Spleen (tissue), 11 donors: ENCODE measurements around the gene ARFIP1. TPM values are rescaled to one million over a fixed set of nuclear protein-coding genes. Genes with fewer than 3 reads are reported as not detected.

Source experiments
- DNase-seq: peaks from one replicate; pipeline ENCODE4 v3.0.0-alpha.2; 2020
- H3K27ac ChIP-seq, 8 donors: fragments of 200-600 bp; sonication (generic) in 7 of 8; 1 replicate in 4 of 8; 2 replicates in 4 of 8; pipeline versions ENCODE4 v1.5.0 to v1.8.0; 2016 to 2021; ENCODE audit warnings: inconsistent platforms in 4 of 8, mild to moderate bottlenecking in 4 of 8, moderate library complexity in 1 of 8
- H3K27me3 ChIP-seq, 7 donors: fragments of 200-600 bp; sonication (generic) in 6 of 7; replicated peaks in 1 of 7; 1 replicate in 4 of 7; 2 replicates in 3 of 7; pipeline versions ENCODE4 v1.5.0 to v1.8.0; 2016 to 2021; ENCODE audit warnings: inconsistent platforms in 3 of 7, mild to moderate bottlenecking in 1 of 7
- H3K36me3 ChIP-seq, 6 donors: fragments of 200-600 bp; sonication (generic) in 5 of 6; 1 replicate in 4 of 6; 2 replicates in 2 of 6; pipeline versions ENCODE4 v1.5.0 to v1.8.0; 2016 to 2021; ENCODE audit warnings: inconsistent platforms in 2 of 6
- H3K4me1 ChIP-seq, 6 donors: fragments of 200-600 bp; sonication (generic) in 5 of 6; 1 replicate in 3 of 6; 2 replicates in 3 of 6; pipeline versions ENCODE4 v1.5.0 to v1.8.0; 2016 to 2021; ENCODE audit warnings: inconsistent platforms in 3 of 6
- H3K4me3 ChIP-seq, 8 donors: fragments of 200-600 bp; sonication (generic) in 7 of 8; 1 replicate in 4 of 8; 2 replicates in 4 of 8; pipeline versions ENCODE4 v1.5.0 to v1.8.0; 2016 to 2021; ENCODE audit warnings: inconsistent platforms in 4 of 8, mild to moderate bottlenecking in 4 of 8, moderate library complexity in 2 of 8
- H3K9me3 ChIP-seq, 8 donors: fragments of 200-600 bp; sonication (generic) in 7 of 8; 1 replicate in 4 of 8; 2 replicates in 4 of 8; pipeline versions ENCODE4 v1.5.0 to v1.8.0; 2016 to 2021; ENCODE audit warnings: inconsistent platforms in 4 of 8
- CTCF ChIP-seq, 11 experiments: fragments of 200-600 bp in 7 of 11; fragments of 450-650 bp in 4 of 11; sonication (generic) in 4 of 11; IDR thresholded peaks in 8 of 11; conservative IDR thresholded peaks in 3 of 11; 1 replicate in 7 of 11; 2 replicates in 4 of 11; pipeline versions ENCODE4 v1.4.0 to v1.8.0; 2016 to 2021; ENCODE audit warnings: antibody characterized with exemption in 11 of 11, inconsistent platforms in 4 of 11, mild to moderate bottlenecking in 1 of 11
- POLR2A ChIP-seq, 3 donors: fragments of 450-650 bp; IDR thresholded peaks; one replicate each; pipeline ENCODE4 v1.5.1; 2017; ENCODE audit warnings: antibody characterized with exemption in 3 of 3, mild to moderate bottlenecking in 1 of 3
- POLR2AphosphoS5 ChIP-seq, 3 donors: sonication (generic); formaldehyde crosslinking; IDR thresholded peaks; one replicate each; pipeline ENCODE4 v1.5.1; 2017; ENCODE audit warnings: antibody characterized with exemption in 3 of 3
- WGBS, 5 donors: extraction: QIAGEN DNeasy Blood & Tissue Kit in 3 of 5; methylation state at CpG; one replicate each; pipeline versions ENCODE4 v1.1.5 to v1.1.7; 2013 to 2018; 5-methylcytosine and 5-hydroxymethylcytosine counted together
- intact Hi-C: fragments of 100-400 bp; cut with DNase I; formaldehyde crosslinking; loops from one replicate; pipeline ENCODE4 v1.15.0; 2023; ENCODE audit warnings: low total_unique reads
- polyA plus RNA-seq, 3 donors: library from polyadenylated mRNA; stranded (reverse); fragments of 200-250 nt; gene quantifications; one replicate each; pipeline ENCODE4 v1.2.1, GENCODE V29; 2013
- total RNA-seq, 7 donors: library from RNA; depleted of rRNA in 3 of 7; stranded (reverse); fragments of >200 nt in 3 of 7; fragmentation: NEBNext Ultra II Directional in 4 of 7; extraction: Animal tissue kit (Norgen Biotek cat#: 25700) in 4 of 7; gene quantifications; one replicate each; pipeline versions ENCODE4 v1.1.0 to v1.2.1, GENCODE V29; 2016 to 2021
- donor health status: healthy with polysubstance abuse.
- donor health status: DM: no; HTN: no; CAD: no; lungs with moderate emphysema.
- donor health status: DM: no; HTN: no; CAD: no.
- donor health status: Bipolar disorder and iron deficiency.
- donor health status: healthy.
- donor health status: DM: no; HTN: no; CAD: no.
- donor health status: DM: yes; HTN: yes; CAD: no.

ARFIP1 gene
- total and polyA plus RNA-seq, 10 donors = 13.9 to 35.0 (median 26.8) TPM

- WGBS, 5 donors = 81 to 90% (median 88%) methylated on average over 4 of the region's 4 CpGs
- intact Hi-C loops = no loop called here
- Histone ChIP-seq H3K9me3 (no peaks in the 10 kb centered on the region), H3K4me1 (peaks cover 14 to 70% (median 45%) of the 10 kb centered on the region in 6 donors), H3K27ac (peak overlapping the region in 1 of 8 donors; percentile 13), H3K27me3 (no peaks in the 10 kb centered on the region), H3K4me3 (no peak overlapping the region), H3K36me3 (peaks cover 0 to 5% (median 0%) of the 10 kb centered on the region in 6 donors)
- TF ChIP-seq POLR2AphosphoS5 (IDR thresholded peaks at IDR 0.05) = no peak
- no peak for TF ChIP-seq POLR2A (IDR thresholded peaks at IDR 0.05)
- TF ChIP-seq CTCF (IDR thresholded peaks at IDR 0.05 in 8 of 11, conservative IDR thresholded peaks at IDR 0.05 in 3 of 11) = no peak
- no peak for DNase-seq
Observed at GRCh38 chr4:152784490-152785350, 5.0 kb downstream of the ARFIP1 start.

GRCh38 chr4:152785639-152786615, 6.2 kb downstream of the ARFIP1 start:
- TF ChIP-seq POLR2A (IDR thresholded peaks at IDR 0.05) = no peak
- no peak for TF ChIP-seq POLR2AphosphoS5 (IDR thresholded peaks at IDR 0.05)
- TF ChIP-seq CTCF (IDR thresholded peaks at IDR 0.05 in 8 of 11, conservative IDR thresholded peaks at IDR 0.05 in 3 of 11) = no peak
- Histone ChIP-seq H3K27ac (peak overlapping the region in 6 of 8 donors; percentile 2 to 35 (median 14)), H3K27me3 (no peaks in the 10 kb centered on the region), H3K9me3 (no peaks in the 10 kb centered on the region), H3K36me3 (peaks cover 0 to 5% (median 0%) of the 10 kb centered on the region in 6 donors), H3K4me1 (peaks cover 12 to 61% (median 38%) of the 10 kb centered on the region in 6 donors), H3K4me3 (no peak overlapping the region)
- 54 to 62% (median 60%) methylated on average over 3 of the region's 3 CpGs for WGBS, 5 donors
- intact Hi-C loops = no loop called here
- no peak for DNase-seq

- Histone ChIP-seq H3K36me3 (peaks cover 0 to 5% (median 0%) of the 10 kb centered on the region in 6 donors), H3K27me3 (no peaks in the 10 kb centered on the region)
- intact Hi-C loops = no loop called here
Observed at GRCh38 chr4:152786627-152787026, 6.9 kb downstream of the ARFIP1 start.

More at GRCh38 chr4:152786627-152787026, 6.9 kb downstream of the ARFIP1 start:
- Histone ChIP-seq H3K27ac (peak overlapping the region in 5 of 8 donors; percentile 2 to 35 (median 7)), H3K4me1 (peaks cover 9 to 54% (median 31%) of the 10 kb centered on the region in 6 donors), H3K4me3 (no peak overlapping the region), H3K9me3 (no peaks in the 10 kb centered on the region)
- no peak for TF ChIP-seq CTCF (IDR thresholded peaks at IDR 0.05 in 8 of 11, conservative IDR thresholded peaks at IDR 0.05 in 3 of 11)
- TF ChIP-seq POLR2AphosphoS5 (IDR thresholded peaks at IDR 0.05) = no peak
- TF ChIP-seq POLR2A (IDR thresholded peaks at IDR 0.05) = no peak
- WGBS, 5 donors = 94 to 100% (median 97%) methylated on average over 1 of the region's 1 CpG
- DNase-seq = no peak
